HL-60 (cell line): ENCODE results near the gene RASAL3.

Source experiments
- GABPA ChIP-seq: IDR thresholded peaks from 2 replicates; pipeline ENCODE4 v1.6.1; 2012; ENCODE audit warnings: low read depth
- POLR2AphosphoS5 ChIP-seq: IDR thresholded peaks from 2 replicates; pipeline ENCODE4 v1.6.1; 2012; ENCODE audit warnings: low read depth
- REST ChIP-seq: IDR thresholded peaks from 2 replicates; pipeline ENCODE4 v1.6.1; 2012; ENCODE audit warnings: low read depth; ENCODE audit not compliant: insufficient replicate concordance
- TF ChIP-seq, protein P1 (sequence below): IDR thresholded peaks from one replicate; pipeline ENCODE4 v1.5.1; 2011; ENCODE audit warnings: low read length, control low read depth, inconsistent platforms; ENCODE audit not compliant: insufficient read depth

GRCh38 chr19:15468675-15469512 is 4.5 kb upstream of the RASAL3 start:
- TF ChIP-seq, protein P1, sequence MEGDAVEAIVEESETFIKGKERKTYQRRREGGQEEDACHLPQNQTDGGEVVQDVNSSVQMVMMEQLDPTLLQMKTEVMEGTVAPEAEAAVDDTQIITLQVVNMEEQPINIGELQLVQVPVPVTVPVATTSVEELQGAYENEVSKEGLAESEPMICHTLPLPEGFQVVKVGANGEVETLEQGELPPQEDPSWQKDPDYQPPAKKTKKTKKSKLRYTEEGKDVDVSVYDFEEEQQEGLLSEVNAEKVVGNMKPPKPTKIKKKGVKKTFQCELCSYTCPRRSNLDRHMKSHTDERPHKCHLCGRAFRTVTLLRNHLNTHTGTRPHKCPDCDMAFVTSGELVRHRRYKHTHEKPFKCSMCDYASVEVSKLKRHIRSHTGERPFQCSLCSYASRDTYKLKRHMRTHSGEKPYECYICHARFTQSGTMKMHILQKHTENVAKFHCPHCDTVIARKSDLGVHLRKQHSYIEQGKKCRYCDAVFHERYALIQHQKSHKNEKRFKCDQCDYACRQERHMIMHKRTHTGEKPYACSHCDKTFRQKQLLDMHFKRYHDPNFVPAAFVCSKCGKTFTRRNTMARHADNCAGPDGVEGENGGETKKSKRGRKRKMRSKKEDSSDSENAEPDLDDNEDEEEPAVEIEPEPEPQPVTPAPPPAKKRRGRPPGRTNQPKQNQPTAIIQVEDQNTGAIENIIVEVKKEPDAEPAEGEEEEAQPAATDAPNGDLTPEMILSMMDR, result no peak
- TF ChIP-seq REST (no peak), POLR2AphosphoS5 (no peak), GABPA (no peak)
